Ishikawa (cell line): ENCODE measurements around the gene PHF13.

Experiments
- CEBPB ChIP-seq: IDR thresholded peaks from 2 replicates; pipeline ENCODE4 v1.6.1; 2012
- CREB1 ChIP-seq: IDR thresholded peaks from 2 replicates; pipeline ENCODE4 v1.6.1; 2012; ENCODE audit warnings: low read depth
- EGR1 ChIP-seq: IDR thresholded peaks from 2 replicates; pipeline ENCODE4 v1.6.1; 2012
- EP300 ChIP-seq: IDR thresholded peaks from 2 replicates; pipeline ENCODE4 v1.6.1; 2012; ENCODE audit warnings: borderline replicate concordance
- FOXM1 ChIP-seq: IDR thresholded peaks from 2 replicates; pipeline ENCODE4 v1.6.1; 2012; ENCODE audit warnings: low read depth, borderline replicate concordance
- NFIC ChIP-seq: IDR thresholded peaks from 2 replicates; pipeline ENCODE4 v1.6.1; 2012
- RAD21 ChIP-seq: IDR thresholded peaks from 2 replicates; pipeline ENCODE4 v1.6.1; 2012; ENCODE audit warnings: low read depth
- TAF1 ChIP-seq: IDR thresholded peaks from 2 replicates; pipeline ENCODE4 v1.6.1; 2012; ENCODE audit warnings: low read depth, mild to moderate bottlenecking
- TCF12 ChIP-seq: IDR thresholded peaks from 2 replicates; pipeline ENCODE4 v1.6.1; 2012; ENCODE audit warnings: low read depth
- TEAD4 ChIP-seq: IDR thresholded peaks from 2 replicates; pipeline ENCODE4 v1.6.1; 2012
- USF1 ChIP-seq: IDR thresholded peaks from 2 replicates; pipeline ENCODE4 v1.6.1; 2012
- YY1 ChIP-seq: IDR thresholded peaks from 2 replicates; pipeline ENCODE4 v1.6.1; 2012; ENCODE audit warnings: low read depth
- ZBTB7A ChIP-seq: IDR thresholded peaks from 2 replicates; pipeline ENCODE4 v1.6.1; 2012; ENCODE audit warnings: low read depth
- TF ChIP-seq, protein P1 (sequence below): IDR thresholded peaks from 2 replicates; pipeline ENCODE4 v1.6.1; 2012; ENCODE audit warnings: low read depth, mild to moderate bottlenecking
- TF ChIP-seq, protein P2 (sequence below): IDR thresholded peaks from 2 replicates; pipeline ENCODE4 v1.6.1; 2012

Gene PHF13

GRCh38 chr1:6625584-6626149 lies 12.1 kb downstream of the PHF13 start:
- TF ChIP-seq ZBTB7A = 0 out of 2 replicates have a peak, but pooled peaks have one; percentile 30
- TF ChIP-seq, protein P1, sequence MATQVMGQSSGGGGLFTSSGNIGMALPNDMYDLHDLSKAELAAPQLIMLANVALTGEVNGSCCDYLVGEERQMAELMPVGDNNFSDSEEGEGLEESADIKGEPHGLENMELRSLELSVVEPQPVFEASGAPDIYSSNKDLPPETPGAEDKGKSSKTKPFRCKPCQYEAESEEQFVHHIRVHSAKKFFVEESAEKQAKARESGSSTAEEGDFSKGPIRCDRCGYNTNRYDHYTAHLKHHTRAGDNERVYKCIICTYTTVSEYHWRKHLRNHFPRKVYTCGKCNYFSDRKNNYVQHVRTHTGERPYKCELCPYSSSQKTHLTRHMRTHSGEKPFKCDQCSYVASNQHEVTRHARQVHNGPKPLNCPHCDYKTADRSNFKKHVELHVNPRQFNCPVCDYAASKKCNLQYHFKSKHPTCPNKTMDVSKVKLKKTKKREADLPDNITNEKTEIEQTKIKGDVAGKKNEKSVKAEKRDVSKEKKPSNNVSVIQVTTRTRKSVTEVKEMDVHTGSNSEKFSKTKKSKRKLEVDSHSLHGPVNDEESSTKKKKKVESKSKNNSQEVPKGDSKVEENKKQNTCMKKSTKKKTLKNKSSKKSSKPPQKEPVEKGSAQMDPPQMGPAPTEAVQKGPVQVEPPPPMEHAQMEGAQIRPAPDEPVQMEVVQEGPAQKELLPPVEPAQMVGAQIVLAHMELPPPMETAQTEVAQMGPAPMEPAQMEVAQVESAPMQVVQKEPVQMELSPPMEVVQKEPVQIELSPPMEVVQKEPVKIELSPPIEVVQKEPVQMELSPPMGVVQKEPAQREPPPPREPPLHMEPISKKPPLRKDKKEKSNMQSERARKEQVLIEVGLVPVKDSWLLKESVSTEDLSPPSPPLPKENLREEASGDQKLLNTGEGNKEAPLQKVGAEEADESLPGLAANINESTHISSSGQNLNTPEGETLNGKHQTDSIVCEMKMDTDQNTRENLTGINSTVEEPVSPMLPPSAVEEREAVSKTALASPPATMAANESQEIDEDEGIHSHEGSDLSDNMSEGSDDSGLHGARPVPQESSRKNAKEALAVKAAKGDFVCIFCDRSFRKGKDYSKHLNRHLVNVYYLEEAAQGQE = no peak
- TF ChIP-seq NFIC = no peak

GRCh38 chr1:6627031-6627430 lies 13.5 kb downstream of the PHF13 start:
- TF ChIP-seq ZBTB7A (no peak), EP300 (no peak), USF1 (no peak), YY1 (no peak), TEAD4 (no peak), CEBPB (no peak), TAF1 (no peak), FOXM1 (no peak), TCF12 (no peak), EGR1 (no peak), CREB1 (no peak), NFIC (no peak), RAD21 (no peak)
- TF ChIP-seq, protein P2, sequence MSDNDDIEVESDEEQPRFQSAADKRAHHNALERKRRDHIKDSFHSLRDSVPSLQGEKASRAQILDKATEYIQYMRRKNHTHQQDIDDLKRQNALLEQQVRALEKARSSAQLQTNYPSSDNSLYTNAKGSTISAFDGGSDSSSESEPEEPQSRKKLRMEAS = no peak
- TF ChIP-seq, protein P1 = no peak

- TF ChIP-seq ZBTB7A (no peak), USF1 (no peak), YY1 (no peak), EP300 (no peak), TAF1 (no peak), CREB1 (no peak), RAD21 (no peak), CEBPB (no peak), EGR1 (no peak), FOXM1 (no peak), TEAD4 (no peak), TCF12 (no peak), NFIC (no peak)
- TF ChIP-seq, protein P2 = no peak
- TF ChIP-seq, protein P1 = no peak
Measured at GRCh38 chr1:6627841-6628545, 14.5 kb downstream of the PHF13 start.

GRCh38 chr1:6628971-6629479 lies 15.5 kb downstream of the PHF13 start:
- TF ChIP-seq NFIC (no peak), TEAD4 (no peak), EP300 (no peak), TCF12 (no peak), EGR1 (no peak), ZBTB7A (no peak), FOXM1 (no peak), TAF1 (no peak), RAD21 (no peak), YY1 (no peak), CREB1 (no peak), CEBPB (no peak), USF1 (no peak)
- TF ChIP-seq, protein P1 = no peak
- TF ChIP-seq, protein P2 = no peak
